Activated CD4-positive, CD25-positive, alpha-beta regulatory T cell treated with anti-CD3 and anti-CD28 coated beads, Interleukin-2, amount 50 U/mL, for 72 hours (primary cell): ENCODE data around the gene CNOT6.
"Not testable (repeated sequence)": the region's sequence is repeated elsewhere in the genome, so short reads cannot be mapped to it uniquely, and the experiment has no call there.

Experiments used
- DNase-seq: peaks from one replicate; pipeline ENCODE4 v3.0.0; 2021

CNOT6 gene

GRCh38 chr5:180494060-180494509 lies at the start of gene CNOT6:
Gene CNOT6, plus strand, starts transcription at chr5:180494379. Its CDS starts 34,898 bp downstream, at chr5:180529277.
- DNase-seq = peak; percentile 95

- DNase-seq = no peak
These were observed 39.4 kb upstream of the CNOT6 start for GRCh38 chr5:180454752-180455151.

GRCh38 chr5:180455872-180456271 lies 38.3 kb upstream of the CNOT6 start:
- DNase-seq = no peak

GRCh38 chr5:180456792-180457191 lies 37.4 kb upstream of the CNOT6 start:
- no peak for DNase-seq

- DNase-seq = not testable (repeated sequence)
These were observed 35.1 kb upstream of the CNOT6 start for GRCh38 chr5:180458852-180459673.

- DNase-seq = not testable (repeated sequence)
These were observed 34.5 kb upstream of the CNOT6 start for GRCh38 chr5:180459674-180460142.

- DNase-seq = no peak
These were observed 33.3 kb upstream of the CNOT6 start for GRCh38 chr5:180460834-180461233.

GRCh38 chr5:180461303-180461702 lies 32.9 kb upstream of the CNOT6 start:
- no peak for DNase-seq

- DNase-seq = no peak
These were observed 30.8 kb upstream of the CNOT6 start for GRCh38 chr5:180463216-180463900.

GRCh38 chr5:180463916-180464602 lies 30.1 kb upstream of the CNOT6 start:
- DNase-seq = no peak

GRCh38 chr5:180464603-180464970 lies 29.6 kb upstream of the CNOT6 start:
- no peak for DNase-seq

GRCh38 chr5:180465052-180465451 lies 29.1 kb upstream of the CNOT6 start:
- DNase-seq = not testable (repeated sequence)

- DNase-seq = no peak
These were observed 27.9 kb upstream of the CNOT6 start for GRCh38 chr5:180466316-180466715.

- DNase-seq = no peak
These were observed 26.9 kb upstream of the CNOT6 start for GRCh38 chr5:180467028-180467975.

- no peak for DNase-seq
These were observed 26.0 kb upstream of the CNOT6 start for GRCh38 chr5:180467989-180468731.

GRCh38 chr5:180468732-180469585 lies 25.2 kb upstream of the CNOT6 start:
- DNase-seq = no peak

- no peak for DNase-seq
These were observed 24.7 kb upstream of the CNOT6 start for GRCh38 chr5:180469586-180469865.

- no peak for DNase-seq
These were observed 24.3 kb upstream of the CNOT6 start for GRCh38 chr5:180469866-180470265.

- no peak for DNase-seq
These were observed 23.8 kb upstream of the CNOT6 start for GRCh38 chr5:180470361-180470760.

GRCh38 chr5:180470966-180471582 lies 23.1 kb upstream of the CNOT6 start:
- DNase-seq = peak; percentile 52
